Natural killer cell treated with Interleukin-12 subunit alpha and Interleukin-12 subunit beta and Interleukin-15 and Interleukin-18, amount 100 ng/mL, for 72 hours (primary cell): Measurements from ENCODE around the gene TNRC18. TPM values are rescaled to one million over a fixed set of nuclear protein-coding genes. Genes with fewer than 3 reads are reported as not detected.
"Not testable (repeated sequence)": the region's sequence is repeated elsewhere in the genome, so short reads cannot be mapped to it uniquely, and the experiment has no call there.

ENCODE experiments used
- ATAC-seq, 2 donors: fragments of 150-1000 bp; cut with Tn5 transposase in 1 of 2; sonication (Bioruptor Pico), chemical (Tn5 transposase) in 1 of 2; 2 replicates each; pipeline ENCODE4 v1.10.0; 2021
- DNase-seq: peaks from one replicate; pipeline ENCODE4 v3.0.0; 2022; ENCODE audit warnings: low spot score
- H3K27ac Mint-ChIP-seq, 2 donors: 1 replicate in 1 of 2; 2 replicates in 1 of 2; pipeline ENCODE4 v1.8.0; 2022; ENCODE audit warnings: mixed read lengths in 2 of 2, mild to moderate bottlenecking in 1 of 2, moderate library complexity in 1 of 2
- H3K27me3 Mint-ChIP-seq, 2 donors: 1 replicate in 1 of 2; 2 replicates in 1 of 2; pipeline ENCODE4 v1.8.0; 2022; ENCODE audit warnings: mixed read lengths in 2 of 2
- H3K36me3 Mint-ChIP-seq: one replicate; pipeline ENCODE4 v1.8.0; 2022; ENCODE audit warnings: mixed read lengths
- H3K4me1 Mint-ChIP-seq, 2 donors: 1 replicate in 1 of 2; 2 replicates in 1 of 2; pipeline ENCODE4 v1.8.0; 2022; ENCODE audit warnings: low read depth in 2 of 2, mixed read lengths in 2 of 2, mild to moderate bottlenecking in 1 of 2
- H3K4me3 Mint-ChIP-seq: one replicate; pipeline ENCODE4 v1.8.0; 2022; ENCODE audit warnings: mixed read lengths
- H3K9me3 Mint-ChIP-seq: 2 replicates; pipeline ENCODE4 v1.8.0; 2022; ENCODE audit warnings: mixed read lengths
- total RNA-seq, 2 donors: library from RNA; stranded (reverse); gene quantifications; one replicate each; pipeline ENCODE4 v1.2.3, GENCODE V29; 2022

The TNRC18 gene
- total RNA-seq, 2 donors from 2014 or later, result 81.2 to 87.6 TPM

DNA sequence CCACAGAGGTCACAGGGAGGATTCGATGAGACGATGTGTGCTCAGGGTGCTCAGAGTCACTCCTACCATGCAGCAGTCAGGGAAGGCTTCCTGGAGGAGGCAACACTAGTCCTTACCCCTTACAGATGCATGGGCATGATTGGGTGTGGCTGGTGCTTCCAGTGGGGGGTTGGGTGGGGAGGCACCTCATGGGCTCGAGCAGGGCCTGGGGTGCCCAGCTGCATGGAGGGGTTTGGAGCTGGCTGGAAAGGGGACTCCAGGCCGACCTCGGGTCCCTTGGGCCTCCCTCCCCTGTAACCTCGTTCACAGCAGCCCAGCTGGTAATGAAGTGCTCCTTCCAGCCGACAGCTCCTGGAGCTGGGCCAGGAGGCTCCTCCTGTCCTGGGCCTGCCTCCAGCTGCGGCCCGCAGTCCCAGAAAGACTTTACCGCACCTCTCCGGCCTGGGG lies 148.6 kb downstream of the TNRC18 start:
- not testable (repeated sequence) for ATAC-seq, H3K27me3 Mint-ChIP-seq, H3K36me3 Mint-ChIP-seq, H3K27ac Mint-ChIP-seq, DNase-seq, H3K4me1 Mint-ChIP-seq, H3K4me3 Mint-ChIP-seq, H3K9me3 Mint-ChIP-seq

DNA sequence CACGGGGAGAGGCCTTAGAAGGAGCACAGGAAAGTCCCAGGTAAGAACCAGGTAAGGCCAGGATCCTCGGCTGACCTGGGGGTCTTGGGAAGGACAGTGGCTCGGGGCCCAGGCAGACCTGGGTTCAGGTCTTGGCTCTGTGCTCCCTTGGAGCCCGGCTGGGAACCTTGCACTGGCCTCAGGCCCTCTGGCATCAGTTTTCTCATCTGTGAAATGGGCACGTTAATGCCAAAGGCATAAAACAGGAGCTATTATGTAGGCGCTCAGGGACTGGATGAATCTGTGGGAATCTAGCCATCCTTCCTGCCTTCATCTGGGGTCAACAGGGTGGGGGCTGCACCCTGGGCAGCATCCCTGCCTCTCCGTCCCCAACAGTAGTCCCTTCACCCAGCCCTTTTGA lies 149.2 kb downstream of the TNRC18 start:
- H3K4me1 Mint-ChIP-seq, result no peaks in the 10 kb centered on the region
- H3K9me3 Mint-ChIP-seq, result no peaks in the 10 kb centered on the region
- H3K36me3 Mint-ChIP-seq, result no peaks in the 10 kb centered on the region
- ATAC-seq, result no peak
- no peak for DNase-seq
- no peak overlapping the region for H3K27ac Mint-ChIP-seq
- H3K27me3 Mint-ChIP-seq, result no peaks in the 10 kb centered on the region
- H3K4me3 Mint-ChIP-seq, result no peak overlapping the region

DNA sequence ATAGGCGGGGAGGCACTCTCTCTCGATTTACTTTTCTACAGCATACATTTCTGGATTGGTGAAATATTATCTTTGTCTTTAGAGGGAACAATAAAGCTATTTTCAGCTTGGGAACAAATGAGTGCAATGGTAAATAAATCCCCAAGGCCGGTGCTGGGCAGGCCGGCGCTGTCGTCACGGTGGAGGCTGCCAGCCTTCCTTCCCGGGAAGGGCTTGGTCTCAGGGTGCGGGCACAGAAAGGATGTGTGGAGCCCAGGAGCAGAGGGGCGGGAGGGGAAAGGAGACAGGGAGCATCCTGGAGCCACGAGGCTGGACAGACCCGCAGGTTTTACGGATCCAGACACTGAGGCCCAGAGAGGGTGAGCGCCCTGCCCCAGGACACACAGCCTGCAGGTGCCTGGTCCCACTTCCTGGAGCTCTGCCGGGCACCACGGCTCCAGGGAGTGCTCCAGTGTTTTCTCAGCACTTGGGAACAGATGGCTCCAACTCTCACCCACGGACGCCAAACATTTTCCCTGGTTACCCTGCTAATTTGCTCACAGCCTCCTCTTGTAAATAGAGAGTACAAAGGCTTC lies 149.7 kb downstream of the TNRC18 start:
- H3K4me3 Mint-ChIP-seq, H3K36me3 Mint-ChIP-seq, DNase-seq, H3K4me1 Mint-ChIP-seq, H3K9me3 Mint-ChIP-seq, H3K27me3 Mint-ChIP-seq, H3K27ac Mint-ChIP-seq, ATAC-seq: not testable (repeated sequence)

DNA sequence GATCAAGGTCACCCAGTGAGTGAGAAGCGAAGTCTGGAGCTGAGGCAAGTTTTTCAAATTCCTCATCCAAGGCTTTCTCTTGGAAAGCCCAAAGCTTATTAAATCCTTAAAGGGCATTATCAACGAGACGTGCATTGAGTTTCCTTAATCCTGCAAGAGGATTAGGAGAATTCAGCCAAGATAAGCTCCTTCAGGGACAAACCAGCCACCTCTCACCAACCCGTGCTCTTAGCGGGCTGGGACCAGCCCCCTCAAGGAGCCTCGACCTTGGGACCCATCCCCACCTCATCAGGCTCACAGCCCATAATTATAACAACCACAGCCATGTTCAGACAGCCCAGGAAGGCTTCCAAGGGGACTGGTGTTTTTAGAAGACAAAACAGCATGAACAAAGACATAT lies 152.8 kb downstream of the TNRC18 start:
- Mint-ChIP-seq H3K27ac (no peak overlapping the region), H3K4me3 (no peak overlapping the region), H3K27me3 (peaks cover 2 to 4% of the 10 kb centered on the region in 2 donors), H3K4me1 (no peaks in the 10 kb centered on the region), H3K36me3 (no peaks in the 10 kb centered on the region), H3K9me3 (no peaks in the 10 kb centered on the region)
- ATAC-seq, result no peak
- DNase-seq, result no peak

DNA sequence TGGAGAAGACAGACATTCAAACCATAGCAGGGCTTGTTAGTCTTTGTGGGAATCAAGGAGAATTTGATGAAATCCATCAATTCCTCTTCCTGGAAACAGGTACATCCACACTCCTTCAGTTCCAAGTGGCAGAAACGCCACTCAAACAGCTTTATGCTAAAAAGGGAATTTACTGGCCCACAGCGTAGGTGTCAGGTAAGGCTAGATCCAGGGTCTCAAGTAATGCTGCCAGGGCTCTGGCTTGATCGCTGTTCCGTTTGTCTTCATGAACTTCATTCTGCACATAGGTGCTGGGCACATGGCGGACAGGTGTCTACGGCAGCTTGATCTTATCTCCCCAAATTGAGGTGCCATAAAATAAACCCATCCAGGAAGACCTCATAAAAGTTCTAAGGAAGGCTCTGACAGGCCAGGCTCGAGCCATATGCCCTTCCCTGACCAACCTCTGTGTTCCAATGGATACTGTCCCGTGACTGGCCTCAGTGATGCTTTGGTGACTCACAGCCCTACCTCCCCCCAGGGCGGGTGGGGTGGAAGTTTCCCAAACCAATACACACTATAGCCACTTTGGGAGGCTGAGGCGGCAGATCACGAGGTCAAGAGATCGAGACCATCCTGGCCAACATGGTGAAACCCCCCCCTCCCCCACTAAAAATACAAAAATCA lies 153.5 kb downstream of the TNRC18 start:
- not testable (repeated sequence) for DNase-seq, H3K27ac Mint-ChIP-seq, H3K27me3 Mint-ChIP-seq, H3K4me1 Mint-ChIP-seq, H3K36me3 Mint-ChIP-seq, H3K4me3 Mint-ChIP-seq, ATAC-seq, H3K9me3 Mint-ChIP-seq

DNA sequence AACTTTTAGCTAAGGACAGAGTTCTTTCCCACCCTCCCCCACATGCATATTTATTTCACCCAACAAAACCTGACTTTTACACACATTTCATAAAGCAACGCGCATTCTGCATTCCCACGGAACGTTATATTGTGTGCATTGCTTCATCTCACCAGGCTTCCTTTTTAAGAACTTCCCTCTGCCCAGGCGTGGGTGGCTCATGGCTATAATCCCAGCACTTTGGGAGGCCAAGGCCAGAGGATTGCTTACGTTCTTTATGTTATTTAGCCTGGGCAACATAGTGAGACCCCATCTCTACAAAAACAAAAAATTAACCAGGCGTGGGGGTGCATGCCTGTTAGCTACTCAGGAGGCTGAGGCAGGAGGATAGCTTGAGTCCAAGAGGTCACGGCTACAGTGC lies 155.8 kb downstream of the TNRC18 start:
- not testable (repeated sequence) for H3K27me3 Mint-ChIP-seq, H3K27ac Mint-ChIP-seq, H3K4me3 Mint-ChIP-seq, H3K36me3 Mint-ChIP-seq, H3K9me3 Mint-ChIP-seq, ATAC-seq, H3K4me1 Mint-ChIP-seq
- peak; percentile 18 for DNase-seq

DNA sequence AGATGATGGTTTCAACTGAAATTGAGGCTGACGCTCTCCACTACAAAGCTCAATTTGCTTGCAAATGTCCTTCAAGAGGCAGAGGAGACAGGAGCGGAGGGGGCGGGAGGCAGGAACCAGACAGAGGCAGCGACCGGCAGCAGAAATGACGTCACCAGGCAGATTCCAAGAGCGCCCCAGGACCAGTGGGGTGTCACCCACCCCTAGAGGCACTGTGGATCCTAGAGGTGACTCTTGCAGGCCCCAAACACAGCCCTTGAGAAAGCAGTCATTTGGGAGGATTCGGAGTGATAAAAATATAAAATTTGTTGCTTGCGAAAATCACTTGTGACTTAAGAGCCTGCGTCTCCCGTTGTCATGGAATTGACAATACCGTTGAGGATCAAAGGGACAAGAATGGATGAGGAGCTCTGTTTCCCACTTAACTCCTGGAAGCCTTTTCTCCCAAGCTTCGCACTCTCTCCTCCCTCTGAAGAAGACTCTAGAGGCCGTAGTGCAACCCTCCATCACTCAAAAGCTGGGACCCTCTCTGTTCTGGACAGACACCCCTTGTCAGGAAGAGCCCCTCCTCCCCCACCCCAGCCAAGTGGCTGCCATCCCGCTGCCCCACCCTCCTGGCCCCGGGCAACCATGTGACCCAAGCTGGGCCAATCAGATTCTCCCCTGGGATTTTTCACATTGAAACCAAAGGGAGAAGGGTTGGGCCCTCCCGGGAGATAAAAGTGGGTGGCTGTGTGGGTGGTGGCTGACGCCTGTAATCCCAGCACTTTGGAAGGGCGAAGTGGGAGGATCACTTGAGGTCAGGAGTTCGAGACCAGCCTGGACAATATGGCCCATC lies 157.2 kb downstream of the TNRC18 start:
- no peaks in the 10 kb centered on the region for H3K9me3 Mint-ChIP-seq
- ATAC-seq (no peak), DNase-seq (peak; percentile 20)
- no peaks in the 10 kb centered on the region for H3K36me3 Mint-ChIP-seq
- peaks cover 3 to 8% of the 10 kb centered on the region in 2 donors for H3K27me3 Mint-ChIP-seq
- no peak overlapping the region for H3K4me3 Mint-ChIP-seq
- no peaks in the 10 kb centered on the region for H3K4me1 Mint-ChIP-seq
- no peak overlapping the region for H3K27ac Mint-ChIP-seq

DNA sequence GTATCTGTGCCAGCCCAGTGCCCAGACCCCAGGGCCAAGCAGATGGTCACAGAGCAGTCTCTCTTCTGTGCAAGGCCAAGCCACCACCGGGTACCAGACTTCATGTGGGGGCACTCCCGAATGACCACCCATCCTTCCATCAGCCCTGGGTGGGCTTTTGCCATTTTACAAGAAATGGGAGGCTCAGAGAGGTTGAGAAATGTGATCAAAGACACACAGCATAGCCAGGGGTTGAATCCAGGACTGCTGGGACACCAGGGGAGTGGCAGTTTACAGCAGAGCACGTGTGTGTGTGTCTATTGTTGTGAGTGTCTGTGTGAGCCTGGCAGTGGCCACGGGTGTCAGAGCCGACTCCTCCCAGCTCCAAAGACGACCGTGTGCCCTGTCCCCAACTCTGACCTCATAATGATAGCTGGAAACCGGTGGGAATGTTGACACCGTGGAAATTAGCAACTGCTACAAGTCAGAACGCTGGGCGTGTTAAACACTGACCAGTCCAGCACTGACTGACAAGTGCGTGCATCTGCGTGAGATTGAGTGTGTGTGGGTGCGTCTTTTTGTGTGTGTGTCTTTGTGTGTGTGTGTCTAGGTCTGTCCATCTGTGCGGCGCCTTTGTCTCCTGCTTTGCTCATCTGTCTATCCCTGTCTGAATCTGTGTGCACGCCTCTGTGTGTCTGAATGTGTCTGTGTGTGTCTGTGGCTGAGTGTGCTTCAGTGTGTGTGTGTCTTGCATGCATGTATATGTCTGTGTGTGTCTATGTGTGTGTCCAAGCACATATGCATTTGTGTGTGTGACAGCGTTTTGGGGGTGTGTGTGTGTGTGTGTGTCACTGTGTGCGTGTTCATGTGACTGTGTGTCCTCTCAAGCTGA lies 158.1 kb downstream of the TNRC18 start:
- no peaks in the 10 kb centered on the region for H3K4me1 Mint-ChIP-seq
- H3K4me3 Mint-ChIP-seq, result no peak overlapping the region
- peaks cover 3 to 8% of the 10 kb centered on the region in 2 donors for H3K27me3 Mint-ChIP-seq
- ATAC-seq, result no peak
- no peaks in the 10 kb centered on the region for H3K36me3 Mint-ChIP-seq
- DNase-seq, result no peak
- no peak overlapping the region for H3K27ac Mint-ChIP-seq
- H3K9me3 Mint-ChIP-seq, result no peaks in the 10 kb centered on the region

DNA sequence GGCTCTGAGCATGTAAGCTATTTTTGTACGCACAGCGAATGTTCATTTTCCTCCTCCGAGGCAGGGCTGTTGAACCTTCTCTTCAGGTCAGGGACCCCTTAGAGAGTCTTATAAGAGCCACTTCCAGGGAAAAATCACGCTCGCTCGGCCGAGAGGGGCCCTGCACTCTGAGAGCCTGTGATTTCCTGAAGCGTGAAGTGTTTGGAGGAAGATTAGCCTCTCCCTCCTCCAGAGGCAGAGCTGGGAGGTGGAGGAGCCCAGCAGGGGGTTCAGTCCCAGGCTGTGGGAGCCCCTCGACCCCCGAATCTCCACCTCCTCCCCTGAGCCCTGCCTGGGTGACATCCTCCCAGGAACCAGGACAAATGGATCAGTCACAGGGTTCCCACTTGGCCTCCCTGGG lies 160.6 kb downstream of the TNRC18 start:
- H3K27ac Mint-ChIP-seq, H3K4me3 Mint-ChIP-seq, ATAC-seq, H3K4me1 Mint-ChIP-seq, H3K9me3 Mint-ChIP-seq, H3K36me3 Mint-ChIP-seq, H3K27me3 Mint-ChIP-seq: not testable (repeated sequence)
- peak; percentile 41 for DNase-seq

DNA sequence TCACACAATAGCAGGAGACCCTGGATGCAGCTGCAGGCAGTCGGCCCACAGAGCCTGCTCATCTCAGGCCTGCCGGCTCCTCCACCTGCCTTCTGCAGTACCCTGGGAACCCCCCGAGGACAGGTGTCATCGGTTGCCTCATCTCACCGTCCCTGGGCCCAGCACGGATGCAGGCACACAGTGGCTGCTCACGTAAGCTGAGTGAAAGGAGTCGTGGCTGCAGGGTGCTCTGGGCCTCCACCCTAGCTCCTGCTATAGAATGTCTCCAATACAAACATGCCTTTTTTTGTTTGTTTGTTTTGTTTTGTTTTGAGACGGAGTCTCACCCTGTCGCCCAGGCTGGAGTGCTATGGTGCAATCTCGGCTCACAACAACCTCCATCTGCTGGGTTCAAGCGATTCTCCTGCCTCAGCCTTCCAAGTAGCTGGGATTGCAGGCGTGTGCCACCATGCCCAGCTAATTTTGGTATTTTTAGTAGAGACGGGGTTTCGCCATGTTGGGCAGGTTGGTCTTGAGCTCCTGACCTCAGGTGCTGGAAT lies 163.0 kb downstream of the TNRC18 start:
- not testable (repeated sequence) for H3K4me3 Mint-ChIP-seq, H3K27ac Mint-ChIP-seq, DNase-seq, H3K36me3 Mint-ChIP-seq, H3K4me1 Mint-ChIP-seq, H3K9me3 Mint-ChIP-seq, H3K27me3 Mint-ChIP-seq, ATAC-seq

Other genes with a start within 250 kb of the TNRC18 start
- 10 to 100 TPM; 41.9 to 45.1 TPM for gene WIPI2, start 233.6 kb downstream of the TNRC18 start, total RNA-seq
- gene SLC29A4, start 140.9 kb downstream of the TNRC18 start, total RNA-seq, result under 1 TPM; 0.11 to 0.52 TPM
- gene FBXL18, start 90.0 kb upstream of the TNRC18 start, total RNA-seq, result 10 to 100 TPM; 14.0 to 28.1 TPM
- over 10,000 TPM in 1 of 2 donors, 1,000 to 10,000 TPM in 1; 9,239 to 13,404 TPM for gene ACTB, start 106.8 kb upstream of the TNRC18 start, total RNA-seq
- 10 to 100 TPM; 15.6 to 32.1 TPM for gene FSCN1, start 169.0 kb upstream of the TNRC18 start, total RNA-seq